Activated T-cell treated with anti-CD3 and anti-CD28 coated beads for 1 hour (primary cell): ENCODE data around the gene EGFR.

ENCODE experiments used
- DNase-seq: peaks from one replicate; pipeline ENCODE4 v3.0.0-alpha.2; 2020; ENCODE audit warnings: low read depth

EGFR gene

DNA sequence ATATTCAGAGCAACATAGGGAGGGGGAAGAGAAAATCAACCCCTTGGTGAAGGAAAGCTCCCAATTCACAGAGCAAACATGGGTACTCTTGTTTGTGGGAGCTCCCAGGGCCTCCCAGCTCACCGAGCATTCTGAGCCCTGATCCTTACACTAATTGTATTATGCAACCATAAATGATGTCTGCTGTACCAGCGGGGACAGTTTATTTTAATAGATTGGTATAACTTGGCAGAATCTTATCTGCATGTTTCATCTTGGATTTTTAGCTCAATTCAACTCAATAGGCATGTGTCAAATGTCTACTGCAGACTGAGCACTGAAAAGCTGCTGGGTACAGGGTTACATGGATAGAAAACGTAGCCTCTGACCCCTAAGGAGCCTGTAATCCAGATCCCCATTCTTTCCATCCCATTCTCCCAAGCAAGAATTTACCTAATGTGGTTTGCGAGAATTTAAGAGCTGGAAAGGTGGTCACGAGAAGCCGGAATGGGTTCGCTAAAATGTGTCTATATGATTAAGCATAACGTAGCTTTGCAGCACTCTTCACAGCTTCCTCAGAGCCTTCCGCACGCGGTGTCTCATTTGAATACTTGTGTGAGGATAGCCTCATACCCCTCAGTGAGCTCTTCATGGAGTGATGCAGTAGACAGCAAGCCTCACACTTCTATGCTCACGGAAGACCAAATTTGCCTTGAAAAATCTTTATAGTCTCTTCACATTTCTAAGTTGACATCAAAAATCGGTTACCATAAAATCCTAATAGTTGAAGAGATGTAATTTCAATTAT is 18.3 kb downstream of the EGFR start:
- DNase-seq, result no peak

- no peak for DNase-seq
Observed at GRCh38 chr7:55043691-55044370, 25.0 kb downstream of the EGFR start.

GRCh38 chr7:55044371-55044717 is 25.5 kb downstream of the EGFR start:
- no peak for DNase-seq

DNA sequence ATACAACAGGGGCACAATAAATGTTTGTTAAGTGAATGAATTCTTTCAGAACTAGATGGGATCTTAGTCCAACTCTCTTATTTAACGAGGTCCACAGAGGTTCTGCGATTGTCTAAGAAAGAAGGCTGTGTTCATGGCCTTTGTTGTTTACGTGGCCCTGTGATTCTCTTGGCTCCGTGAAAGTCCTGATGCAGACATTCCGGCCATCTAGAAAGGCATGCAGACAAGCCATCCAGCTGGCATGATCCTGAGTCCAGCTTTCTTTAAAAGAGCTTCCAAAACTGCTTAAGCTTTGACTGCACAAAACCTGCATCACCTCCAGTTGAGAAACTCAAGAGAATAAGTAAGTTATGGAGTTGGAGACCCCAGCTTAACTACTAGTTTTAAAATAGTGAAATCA is 26.0 kb downstream of the EGFR start:
- no peak for DNase-seq

DNA sequence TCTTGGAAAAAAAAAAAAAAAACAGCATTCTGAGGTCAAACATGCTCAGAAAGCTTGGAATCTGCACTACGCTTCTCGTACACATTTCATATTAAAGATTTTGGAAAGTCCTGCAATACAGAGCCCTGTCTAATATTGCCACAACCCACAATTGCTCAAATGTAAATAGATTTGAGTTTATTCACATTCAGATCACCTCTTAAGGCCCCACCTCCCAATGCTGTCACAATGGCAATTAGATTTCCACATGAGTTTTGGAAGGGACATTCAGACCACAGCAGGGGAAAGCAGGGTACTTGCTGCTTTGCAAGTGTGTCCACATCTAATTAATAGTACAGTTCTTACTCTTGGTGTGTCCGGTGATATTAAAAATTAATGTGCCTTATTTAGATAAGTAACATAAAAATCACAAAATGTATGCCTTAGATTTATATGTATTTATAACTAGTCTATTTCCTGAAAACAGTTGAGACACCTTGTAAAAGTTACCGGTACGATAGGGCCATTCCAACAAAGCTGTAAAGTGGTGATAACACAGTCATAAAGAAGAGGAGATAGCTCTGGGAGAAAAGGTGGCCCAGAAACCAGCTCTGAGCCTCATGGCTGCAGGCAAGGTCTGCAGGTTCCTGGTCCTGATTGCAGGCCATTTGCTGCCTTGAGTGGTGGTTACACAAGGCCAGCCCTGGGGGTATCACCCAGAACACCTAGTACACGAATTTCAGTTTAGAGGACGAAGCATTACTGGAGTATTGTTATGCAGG is 27.9 kb downstream of the EGFR start:
- no peak for DNase-seq

GRCh38 chr7:55048221-55048859 is 29.5 kb downstream of the EGFR start:
- no peak for DNase-seq

GRCh38 chr7:55050281-55050680 is 31.5 kb downstream of the EGFR start:
- no peak for DNase-seq

- no peak for DNase-seq
Observed at GRCh38 chr7:55052081-55052480, 33.3 kb downstream of the EGFR start.

DNA sequence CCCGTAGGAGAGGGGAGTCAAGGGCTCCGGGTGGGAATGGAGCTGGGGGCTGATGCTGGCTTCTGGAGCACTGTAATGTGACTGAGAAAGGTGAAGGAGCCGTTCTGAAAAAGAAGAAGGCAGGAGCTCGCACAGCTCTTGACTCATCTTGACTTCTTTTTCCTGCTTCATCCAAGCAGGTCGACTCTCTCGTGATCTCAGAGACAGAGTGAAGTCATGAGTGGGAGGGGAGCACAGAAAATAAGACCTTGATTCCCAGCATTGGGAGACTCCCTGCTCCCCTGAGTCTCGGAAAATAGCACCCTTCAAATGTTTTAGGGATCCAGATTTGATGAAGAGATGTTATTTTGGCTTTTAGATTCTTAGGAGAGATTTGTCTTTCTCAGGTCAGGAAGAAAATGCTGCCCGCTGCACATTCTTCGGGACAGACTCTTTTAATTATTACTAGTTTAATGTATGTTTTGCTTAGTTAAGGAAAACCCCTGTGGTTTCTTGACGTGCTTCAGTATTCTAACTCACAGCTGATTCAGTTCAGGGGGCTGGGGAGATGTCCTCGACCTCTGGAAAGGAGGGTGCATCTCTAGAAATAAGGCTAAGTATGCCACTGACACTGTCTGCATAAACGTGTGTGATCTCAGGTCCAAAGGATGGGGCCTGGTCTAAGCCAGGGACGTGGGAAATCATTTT is 34.1 kb downstream of the EGFR start:
- no peak for DNase-seq

GRCh38 chr7:55053651-55054571 is 35.1 kb downstream of the EGFR start:
- no peak for DNase-seq

DNA sequence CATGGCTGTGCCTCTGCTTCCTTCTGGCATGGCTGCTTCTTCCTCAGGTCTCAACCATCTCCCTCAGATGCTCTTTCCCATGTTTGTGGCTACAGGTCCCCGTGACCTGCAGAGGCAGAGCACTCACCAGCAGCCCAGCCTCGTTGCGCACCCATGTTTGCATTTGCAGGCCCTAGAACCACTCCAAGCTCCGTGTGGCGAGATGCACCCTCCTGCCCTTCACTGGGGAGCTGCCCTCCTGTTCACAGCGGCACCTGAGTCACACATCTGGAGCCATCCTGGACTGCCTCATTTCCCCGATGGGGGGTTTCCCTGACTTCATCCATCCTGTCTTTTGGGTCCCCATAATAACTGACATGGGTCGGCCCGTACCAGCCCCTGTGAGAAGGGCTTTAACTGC is 35.9 kb downstream of the EGFR start:
- no peak for DNase-seq

DNA sequence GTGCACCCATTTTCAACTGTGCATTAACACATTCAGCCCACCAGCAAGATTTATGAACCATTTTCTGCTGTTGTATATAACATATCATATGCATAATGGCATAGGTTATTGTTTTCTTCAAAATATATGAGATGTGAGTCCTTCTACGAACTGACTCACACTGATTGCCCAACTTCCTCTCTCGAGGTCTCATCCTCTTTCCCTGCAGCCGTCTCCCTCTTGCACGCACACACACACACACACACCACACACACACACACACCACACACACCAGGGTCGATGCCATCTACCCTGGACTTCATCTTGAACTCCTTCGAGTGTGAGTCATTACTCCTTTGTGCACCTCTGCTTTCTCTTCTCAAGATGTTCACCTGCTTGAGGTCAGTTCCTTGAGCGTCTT is 36.7 kb downstream of the EGFR start:
- DNase-seq, result no peak

DNA sequence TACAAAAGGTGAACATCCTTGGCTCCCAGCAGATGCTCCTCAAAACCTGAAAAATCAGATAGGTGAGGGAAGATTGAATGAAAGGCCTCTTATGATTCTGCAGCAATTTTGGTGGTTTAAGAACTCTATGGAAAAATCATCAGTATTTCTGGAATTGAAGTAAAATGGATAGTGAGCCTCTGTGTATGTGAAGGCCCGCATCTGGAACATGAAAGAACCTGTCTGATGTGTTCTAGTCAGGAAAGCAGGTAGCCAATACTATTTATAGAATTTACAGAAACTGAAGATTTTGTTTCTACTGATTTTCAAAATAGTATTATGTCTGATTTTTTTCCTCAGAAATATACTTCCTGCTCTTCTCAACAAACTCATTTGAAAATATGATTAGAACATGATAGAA is 37.3 kb downstream of the EGFR start:
- DNase-seq, result no peak

GRCh38 chr7:55056577-55057480 is 38.0 kb downstream of the EGFR start:
- no peak for DNase-seq

DNA sequence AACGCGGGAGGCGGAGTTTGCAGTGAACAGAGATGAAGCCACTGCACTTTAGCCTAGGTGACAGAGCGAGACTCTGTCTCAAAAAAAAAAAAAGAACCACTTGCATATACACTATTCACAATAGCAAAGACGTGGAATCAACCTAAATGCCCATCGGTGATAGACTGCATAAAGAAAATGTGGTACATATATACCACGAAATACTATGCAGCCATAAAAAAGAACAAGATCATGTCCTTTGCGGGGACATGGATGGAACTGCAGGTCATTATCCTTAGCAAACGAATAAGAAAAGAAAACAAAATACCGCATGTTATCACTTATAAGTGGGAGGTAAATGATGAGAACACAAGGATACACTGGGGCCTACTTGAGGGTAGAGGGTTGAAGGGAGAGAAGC is 39.5 kb downstream of the EGFR start:
- DNase-seq, result no peak

GRCh38 chr7:55059021-55059420 is 40.2 kb downstream of the EGFR start:
- no peak for DNase-seq

GRCh38 chr7:55060085-55060484 is 41.3 kb downstream of the EGFR start:
- DNase-seq, result no peak

DNA sequence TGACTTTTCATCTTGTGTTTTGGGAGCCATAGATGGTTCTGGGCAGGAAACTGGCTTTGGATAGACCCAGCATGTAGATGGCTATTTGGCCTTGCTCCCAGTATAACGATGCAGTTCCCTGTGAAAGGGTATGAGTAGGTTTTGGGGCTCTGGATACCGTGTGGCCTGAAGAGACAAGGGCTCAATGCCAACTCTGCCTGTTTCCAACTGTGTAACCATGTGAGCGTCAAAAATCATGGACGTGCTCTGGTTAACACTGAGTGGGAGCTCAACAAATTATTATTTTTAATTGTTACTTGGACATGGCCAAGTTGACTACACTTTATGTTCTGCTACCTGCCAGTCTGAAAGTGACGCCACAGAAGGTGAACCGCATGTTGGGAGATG is 41.8 kb downstream of the EGFR start:
- DNase-seq, result no peak

- no peak for DNase-seq
Observed at GRCh38 chr7:55061726-55062499, 43.1 kb downstream of the EGFR start.
